NCI-H1105 treated with DMSO at 0.1 percent for 48 hours (cell line): ENCODE results near the gene DLG2.
"Not testable (repeated sequence)": the region's sequence is repeated elsewhere in the genome, so short reads cannot be mapped to it uniquely, and the experiment has no call there.

ENCODE experiments used
- DNase-seq: peaks from one replicate; lab custom pipeline; 2025; lab: John Stamatoyannopoulos, UW

Gene DLG2

DNA sequence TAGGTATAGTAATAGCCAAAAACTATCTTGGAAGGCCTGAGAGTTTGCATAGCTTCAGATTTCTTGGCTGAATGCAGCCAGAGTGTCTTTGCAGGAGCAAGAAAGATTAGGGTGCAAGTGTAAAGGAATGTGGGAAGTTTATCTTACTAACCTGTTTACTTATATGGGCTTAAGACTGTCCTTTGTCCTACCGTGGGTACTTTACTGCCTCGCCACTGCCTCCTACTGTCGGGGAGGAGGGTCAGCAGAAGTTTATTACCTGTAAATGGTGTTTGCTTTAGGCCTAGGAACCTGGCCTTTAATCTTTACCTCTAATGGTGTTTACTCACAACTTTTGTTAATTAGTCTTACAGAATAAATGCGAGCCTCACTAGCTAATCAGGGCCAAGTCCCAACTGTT, 633.8 kb downstream of the DLG2 start:
- DNase-seq, result no peak

DNA sequence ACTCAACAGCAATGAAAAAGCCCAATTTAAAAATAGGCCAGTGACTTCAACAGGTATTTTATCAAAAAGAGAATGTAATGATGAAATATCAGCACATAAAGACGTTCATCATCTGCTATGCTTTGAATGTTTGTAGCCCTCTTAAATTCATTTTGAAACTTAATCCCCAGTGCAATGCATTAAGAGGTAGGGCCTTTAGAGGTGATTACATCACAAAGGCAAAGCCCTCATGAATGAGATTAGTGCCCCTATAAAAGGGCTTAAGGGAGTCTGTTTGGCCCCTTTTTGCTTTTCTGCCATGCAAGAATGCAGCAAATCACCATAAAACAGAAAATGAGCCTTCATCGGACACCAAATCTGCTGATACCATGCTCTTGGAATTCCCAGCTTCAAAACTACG, 637.0 kb downstream of the DLG2 start:
- no peak for DNase-seq

DNA sequence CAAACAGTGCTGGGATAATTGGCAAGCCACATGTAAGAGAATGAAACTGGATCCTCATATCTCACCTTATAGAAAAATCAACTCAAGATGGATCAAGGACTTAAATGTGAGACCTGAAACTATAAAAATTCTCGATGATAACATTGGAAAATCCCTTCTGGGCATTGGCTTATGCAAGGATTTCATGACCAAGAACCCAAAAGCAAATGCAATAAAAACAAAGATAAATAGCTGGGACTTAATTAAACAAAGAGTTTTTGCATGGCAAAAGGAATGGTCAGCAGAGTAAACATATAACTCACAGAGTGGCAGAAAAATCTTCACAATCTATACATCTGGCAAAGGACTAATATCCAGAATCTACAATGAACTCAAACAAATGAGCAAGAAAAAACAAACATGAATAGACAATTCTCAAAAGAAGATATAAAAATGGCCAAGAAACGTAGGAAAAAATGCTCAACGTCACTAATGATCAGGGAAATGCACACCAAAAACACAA, 639.4 kb downstream of the DLG2 start:
- DNase-seq, result not testable (repeated sequence)

DNA sequence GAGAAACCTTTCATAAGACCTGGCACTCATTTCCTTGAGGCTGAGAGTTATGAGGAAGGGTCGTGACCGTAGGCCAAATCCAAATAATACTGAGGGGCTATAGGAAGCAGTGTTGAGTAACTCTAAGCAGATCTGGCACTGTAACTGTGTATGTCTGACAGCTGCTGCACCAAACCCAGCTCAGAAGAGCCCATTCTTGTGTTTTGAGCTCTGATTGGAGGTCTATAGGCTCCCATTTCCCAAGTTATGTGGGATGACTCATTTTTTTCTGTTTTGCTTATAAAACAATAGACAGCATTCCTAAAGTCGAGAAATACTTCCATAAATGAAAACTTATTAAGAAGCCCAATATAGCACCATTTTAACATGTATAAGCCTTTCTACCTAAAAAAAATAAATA, 645.8 kb downstream of the DLG2 start:
- no peak for DNase-seq

DNA sequence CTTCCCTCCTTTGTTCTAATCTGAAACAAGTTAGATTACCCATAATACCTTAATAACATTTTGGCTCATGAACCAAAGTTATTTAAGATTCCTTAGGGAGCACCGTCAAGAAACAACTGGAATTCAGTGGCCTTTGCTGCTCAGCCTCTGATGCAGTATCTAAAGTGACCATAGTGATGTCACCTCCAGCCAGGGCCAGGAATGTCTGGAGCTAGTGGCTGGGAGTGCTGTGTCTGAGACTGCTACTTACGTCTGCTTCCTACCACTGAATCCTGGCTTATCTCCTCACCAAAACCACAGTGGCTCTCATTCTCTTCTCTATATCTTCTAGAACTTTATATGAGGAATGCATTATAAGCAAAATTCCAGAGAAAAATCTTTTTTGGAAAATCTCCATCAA, 658.0 kb downstream of the DLG2 start:
- DNase-seq, result no peak

DNA sequence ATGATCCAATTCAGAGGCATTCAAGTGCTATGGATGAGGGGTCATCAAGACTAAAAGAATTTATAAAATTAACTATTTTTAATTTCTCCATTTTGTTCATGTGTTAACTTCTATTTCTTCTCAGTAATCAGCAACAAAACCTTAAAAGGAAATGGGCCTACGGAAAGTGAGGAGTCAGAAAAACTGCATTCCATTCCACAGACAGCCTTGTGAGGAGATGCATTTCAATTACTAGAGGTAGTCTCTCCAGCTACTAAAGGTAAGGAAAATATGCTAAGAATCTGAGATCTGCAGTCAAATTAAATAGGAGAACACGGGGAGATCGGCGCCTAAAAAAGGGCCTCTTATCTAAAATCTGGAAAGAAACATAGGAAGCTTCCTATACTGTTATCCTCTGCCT, 661.7 kb downstream of the DLG2 start:
- DNase-seq, result no peak

DNA sequence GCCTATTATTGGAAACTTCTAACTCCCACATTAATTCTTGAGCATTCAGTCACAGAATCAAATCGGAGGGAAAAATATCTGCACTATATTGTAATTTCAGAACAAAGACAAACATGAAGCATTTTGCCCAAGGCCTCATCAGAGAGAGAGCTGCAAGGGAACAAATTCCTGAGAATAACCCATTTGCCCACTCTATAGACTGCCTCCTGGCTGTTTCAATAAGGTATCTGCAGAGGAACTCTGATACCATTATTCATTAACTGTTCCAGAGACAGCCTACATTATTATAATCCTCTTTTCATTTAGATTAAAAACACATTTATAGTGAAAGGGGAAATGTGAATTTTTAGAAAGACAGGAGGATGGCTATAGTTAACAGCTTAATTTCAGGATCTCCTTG, 663.9 kb downstream of the DLG2 start:
- no peak for DNase-seq

DNA sequence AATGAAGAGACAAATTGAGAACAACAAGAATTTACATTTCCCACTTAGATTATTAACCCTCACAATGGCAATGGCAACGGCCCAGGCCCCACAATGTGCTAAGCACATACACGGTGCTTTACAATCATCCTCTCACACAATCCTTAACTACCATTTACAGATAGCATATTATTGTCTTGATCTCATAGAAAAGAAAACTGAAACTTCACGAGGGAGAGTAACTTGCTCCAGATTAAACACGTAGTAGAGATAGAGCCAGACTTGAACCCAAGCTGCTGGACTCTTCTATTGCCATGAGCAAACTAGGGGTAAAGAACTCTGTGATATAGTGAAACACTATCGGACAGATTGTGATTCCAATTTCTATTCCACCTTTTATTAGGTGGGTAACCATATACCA, 665.1 kb downstream of the DLG2 start:
- DNase-seq, result no peak

DNA sequence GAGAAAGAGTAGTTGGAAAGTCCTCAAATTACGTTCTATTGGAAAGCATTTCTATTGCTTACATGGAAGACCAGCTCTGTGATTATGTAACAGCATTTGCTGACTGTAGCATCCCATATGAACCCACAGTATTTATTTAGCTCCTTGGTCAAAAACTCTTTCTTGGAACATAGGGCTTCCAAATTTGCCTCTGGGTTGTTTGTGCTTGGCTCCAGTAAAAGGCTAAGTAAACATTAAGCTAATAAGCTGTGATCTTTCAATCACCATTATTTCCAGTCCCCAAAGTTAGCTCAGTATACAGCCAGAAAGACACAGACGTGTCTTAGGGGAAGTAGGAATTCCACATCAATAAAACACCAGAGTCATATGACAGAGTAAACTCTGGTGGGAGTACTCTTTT, 668.8 kb downstream of the DLG2 start:
- no peak for DNase-seq

DNA sequence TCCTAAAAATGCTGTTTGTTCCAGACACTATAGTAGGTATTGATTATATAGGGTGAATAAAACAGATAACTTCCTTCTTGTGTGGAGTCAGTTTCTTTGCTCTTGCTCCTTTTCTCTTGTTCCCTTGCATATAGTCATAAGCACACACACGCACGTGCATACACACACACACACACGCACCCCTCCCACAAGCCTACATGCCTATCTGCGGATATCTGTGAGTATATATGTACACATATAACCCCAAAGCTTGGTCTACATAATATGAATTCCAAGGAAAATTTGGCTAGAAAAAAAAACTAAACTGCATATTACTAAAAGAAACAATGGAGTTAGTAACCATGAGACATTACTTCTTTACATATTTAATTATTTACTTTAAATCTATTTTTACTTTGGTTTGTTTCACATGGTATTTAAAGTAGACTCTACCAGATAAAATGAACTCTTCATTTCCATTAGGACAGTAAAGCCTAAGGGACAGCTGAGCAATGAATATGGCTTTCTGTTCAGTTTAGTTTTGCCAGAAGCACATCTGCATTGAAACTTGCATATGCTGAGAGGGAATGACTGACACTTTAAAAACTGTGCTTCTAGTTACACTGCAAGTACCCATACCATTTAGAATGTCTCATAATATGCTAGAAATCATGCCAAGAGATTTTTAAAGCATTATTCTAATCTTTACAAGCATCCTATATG, 676.4 kb downstream of the DLG2 start:
- DNase-seq, result no peak

DNA sequence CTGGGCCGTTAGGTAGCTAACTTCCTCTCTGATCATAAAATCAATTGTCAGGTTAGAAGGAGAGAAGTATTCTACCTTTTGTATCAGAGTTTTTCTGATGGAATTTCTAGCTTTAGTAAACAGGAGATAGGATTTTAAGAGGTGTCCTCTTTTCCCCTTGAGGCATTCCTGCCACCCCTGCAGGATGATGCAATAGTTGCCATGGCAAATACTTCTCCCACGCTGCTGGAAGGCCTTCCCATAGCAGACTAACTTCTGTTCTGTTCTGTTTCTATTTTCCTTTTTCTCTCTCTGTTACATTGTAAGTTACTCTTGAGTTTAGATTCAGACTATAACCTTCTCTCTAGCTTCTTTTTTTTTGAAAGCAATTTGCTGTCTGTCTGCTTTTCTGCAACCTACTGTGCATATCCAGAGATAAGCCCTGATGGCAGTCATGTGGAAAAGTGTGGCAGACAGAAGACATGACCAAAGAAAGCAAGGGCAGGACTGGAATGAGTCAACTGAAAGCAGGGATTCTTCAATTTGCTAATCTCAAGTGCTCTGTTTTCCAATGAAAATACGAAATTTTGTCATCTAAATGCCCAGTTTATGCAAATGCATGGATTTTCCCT, 679.1 kb downstream of the DLG2 start:
- DNase-seq, result no peak

DNA sequence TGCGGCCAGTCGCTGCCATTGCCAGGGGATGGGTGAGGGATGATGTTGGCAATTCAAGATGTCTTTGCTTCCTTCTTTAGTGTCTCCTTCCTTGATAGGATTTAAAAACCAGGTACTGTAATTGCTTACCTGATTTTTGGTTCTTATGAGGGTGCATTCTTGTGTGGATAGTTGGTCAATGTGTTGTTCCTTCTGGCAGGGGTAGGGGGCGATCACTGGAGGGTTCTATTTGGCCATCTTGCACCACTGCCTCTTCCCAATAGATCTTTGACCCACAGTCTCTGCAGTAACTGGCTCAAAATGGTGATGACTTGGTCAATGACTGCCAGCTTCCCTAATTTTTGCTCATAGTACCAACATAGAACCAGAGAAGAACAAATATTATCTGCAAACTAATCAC, 680.1 kb downstream of the DLG2 start:
- DNase-seq, result no peak

DNA sequence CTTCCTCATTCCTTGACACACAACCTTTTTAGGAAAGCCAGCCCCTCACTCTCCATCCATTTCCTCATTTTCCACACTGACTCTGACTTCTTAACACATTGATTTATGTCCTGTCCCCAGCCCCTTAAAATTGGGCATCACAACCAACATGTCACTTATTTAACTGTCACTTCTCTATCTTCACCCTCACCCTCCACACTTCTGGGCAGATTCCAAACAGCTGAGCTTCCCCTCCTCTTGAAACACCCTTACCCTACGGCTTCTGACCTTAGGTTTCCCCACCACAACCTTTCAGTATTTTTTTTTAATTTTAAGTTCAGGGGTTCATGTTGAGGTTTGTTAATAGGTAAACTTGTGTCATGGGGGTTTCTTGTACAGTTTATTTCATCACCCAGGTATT, 696.3 kb downstream of the DLG2 start:
- no peak for DNase-seq

DNA sequence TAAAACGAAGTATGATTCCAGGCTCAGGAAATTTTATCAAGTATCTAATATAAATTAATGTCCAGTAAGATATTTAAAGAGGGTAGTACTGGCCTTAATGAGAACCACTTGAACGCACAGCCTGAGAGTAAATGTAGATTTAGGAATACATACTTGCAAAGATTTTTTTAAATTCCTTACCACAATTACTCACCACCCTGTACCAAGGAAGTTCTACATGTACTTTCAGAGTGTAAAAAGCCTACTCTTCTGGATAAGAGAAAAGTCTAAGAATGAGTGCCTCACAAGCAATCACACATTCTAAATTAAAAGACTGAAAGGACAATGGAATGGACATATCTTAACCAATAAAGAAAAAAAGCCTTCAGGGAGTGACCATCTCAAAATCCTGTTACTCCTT, 697.4 kb downstream of the DLG2 start:
- no peak for DNase-seq

DNA sequence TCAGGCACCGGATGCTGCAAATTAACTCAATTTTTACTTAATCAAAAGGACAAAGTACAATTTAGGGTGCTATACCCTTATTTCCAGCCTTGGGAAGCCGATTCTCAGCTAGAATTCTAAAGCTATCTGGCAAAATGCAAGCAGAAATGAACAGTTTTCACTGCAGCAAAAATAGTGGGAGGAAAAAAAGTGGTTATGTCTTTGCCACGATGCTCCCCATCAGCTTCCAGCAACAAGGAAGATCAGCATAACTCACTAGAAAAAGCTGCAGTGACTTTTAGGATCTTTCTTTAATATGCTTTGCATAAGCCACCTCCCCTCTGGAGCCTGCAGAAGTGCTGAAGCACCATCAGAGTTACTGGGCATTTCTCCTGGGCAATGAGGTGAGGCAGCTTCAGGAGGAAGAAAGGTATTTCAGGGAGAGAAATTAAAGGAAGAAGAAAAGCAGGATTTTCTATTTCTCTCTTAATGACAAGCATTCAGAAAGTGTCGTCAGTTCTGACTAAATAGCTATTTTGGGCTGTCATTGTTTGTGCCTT, 702.9 kb downstream of the DLG2 start:
- DNase-seq, result no peak

DNA sequence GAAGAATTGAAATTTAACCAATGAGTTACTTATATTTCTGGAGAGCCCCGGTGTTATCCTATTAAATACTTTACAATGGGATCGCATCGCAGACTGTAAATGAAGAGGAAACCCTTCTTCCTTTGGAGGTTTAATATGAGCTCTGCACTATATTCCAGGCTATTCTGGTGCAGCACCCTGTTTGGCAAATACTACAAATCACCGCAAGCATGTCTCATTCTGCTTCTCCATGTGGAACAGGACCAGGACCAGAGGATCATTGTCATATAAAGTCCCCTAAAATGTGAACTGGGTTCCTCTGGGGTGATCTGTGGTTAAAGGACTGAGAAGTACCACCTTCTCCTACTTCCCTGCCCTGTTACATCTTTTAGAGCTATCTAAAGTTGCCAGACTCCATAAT, 703.7 kb downstream of the DLG2 start:
- DNase-seq, result no peak

DNA sequence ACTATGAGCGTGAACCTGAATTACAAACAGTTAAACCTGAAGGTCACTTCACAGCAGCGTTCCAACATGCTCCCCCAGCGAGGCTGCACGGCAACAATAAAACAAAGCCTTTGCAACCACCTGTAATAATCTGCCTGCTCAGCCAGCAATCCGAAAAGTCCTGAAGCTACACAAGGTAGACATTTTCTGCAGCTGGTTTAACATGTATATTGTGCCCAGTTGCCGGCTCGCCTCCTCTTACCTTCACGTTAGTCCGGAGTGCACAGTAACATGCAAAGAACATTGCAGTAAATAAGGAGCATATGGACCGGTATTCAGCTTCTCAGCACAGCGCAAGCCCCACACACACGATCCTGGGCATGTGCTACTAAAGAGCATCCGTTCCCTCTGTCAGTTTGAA, 704.3 kb downstream of the DLG2 start:
- no peak for DNase-seq

DNA sequence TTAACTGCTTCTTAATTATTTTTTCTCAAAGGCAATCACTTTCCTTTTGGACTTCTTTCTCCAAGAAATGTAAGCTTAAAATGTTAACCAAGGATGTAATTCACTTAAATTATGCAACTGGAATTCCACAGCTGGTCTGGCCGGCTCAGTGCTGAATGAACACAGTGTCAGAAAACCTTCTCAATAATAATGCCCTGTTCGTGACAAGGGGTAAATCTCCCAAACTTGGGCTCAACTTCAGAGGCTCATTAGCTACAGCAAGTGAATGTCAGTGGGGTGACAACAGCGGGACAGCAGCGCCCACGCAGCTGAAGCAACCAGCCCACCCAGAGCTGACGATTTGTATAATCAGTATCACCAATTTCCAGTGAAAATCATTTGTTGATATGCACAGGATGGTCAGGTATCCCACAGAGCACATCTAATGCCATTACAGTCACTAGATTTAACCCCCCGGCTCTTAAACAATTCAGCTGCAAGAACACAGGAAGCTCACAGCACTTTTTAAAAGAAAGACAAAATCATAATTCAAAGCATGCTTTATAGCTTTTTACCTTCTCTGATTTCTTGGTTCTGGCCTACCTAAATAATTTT, 704.8 kb downstream of the DLG2 start:
- no peak for DNase-seq

DNA sequence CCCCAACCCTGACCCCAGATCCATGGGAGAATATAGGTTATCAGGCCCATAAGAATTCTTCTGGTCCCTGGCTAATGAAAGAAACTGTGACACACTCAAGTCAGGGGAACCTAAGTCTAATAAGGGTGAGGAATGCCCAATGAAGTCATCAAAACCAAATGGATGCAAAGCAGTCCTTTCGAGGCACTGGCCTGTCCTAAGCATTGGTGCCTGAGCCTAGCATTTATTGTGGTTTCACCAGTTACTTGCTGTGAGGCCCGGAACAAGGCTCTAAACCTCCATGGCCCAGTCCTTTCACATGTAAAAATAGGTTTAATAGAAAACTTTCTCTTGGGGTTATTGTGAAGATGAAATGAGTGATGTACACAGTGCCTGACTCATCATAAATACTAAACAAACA, 712.6 kb downstream of the DLG2 start:
- DNase-seq, result no peak

DNA sequence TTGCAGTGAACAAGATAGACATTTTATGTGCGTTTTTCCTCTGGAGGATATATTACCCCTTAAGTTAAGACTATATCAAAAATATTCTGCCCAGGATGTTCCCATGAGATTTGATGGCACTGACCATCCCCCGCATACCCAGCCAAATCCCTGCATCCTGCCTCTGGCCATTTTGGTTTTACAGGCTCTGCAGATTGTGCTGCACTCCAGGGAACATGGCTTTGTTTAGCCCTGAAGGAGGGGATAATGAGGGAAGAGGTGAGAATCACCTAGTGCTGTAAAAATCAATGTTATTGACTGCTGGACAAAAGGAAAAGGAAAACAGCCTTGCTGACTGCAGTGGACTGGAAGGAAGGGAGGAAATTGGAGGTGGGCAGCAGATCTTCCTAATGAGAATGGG, 717.4 kb downstream of the DLG2 start:
- no peak for DNase-seq

DNA sequence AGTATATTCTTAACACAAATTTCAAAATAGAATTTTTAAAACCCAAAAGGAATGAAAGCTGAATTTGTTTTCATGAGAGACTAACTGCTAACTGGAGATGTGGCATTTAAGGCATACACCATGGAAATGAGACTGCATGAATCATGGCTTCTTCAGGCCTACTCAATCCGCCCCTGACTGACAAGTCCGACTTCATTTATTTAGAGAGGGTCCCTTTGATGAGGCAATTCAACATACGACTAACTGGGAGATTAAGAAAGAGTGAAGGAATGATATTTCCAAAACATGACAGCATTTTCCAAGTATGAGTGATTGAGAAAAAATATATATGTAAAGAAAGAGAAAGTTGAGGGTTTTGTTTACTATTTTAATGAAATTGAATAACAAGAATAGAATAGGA, 720.1 kb downstream of the DLG2 start:
- DNase-seq, result no peak

DNA sequence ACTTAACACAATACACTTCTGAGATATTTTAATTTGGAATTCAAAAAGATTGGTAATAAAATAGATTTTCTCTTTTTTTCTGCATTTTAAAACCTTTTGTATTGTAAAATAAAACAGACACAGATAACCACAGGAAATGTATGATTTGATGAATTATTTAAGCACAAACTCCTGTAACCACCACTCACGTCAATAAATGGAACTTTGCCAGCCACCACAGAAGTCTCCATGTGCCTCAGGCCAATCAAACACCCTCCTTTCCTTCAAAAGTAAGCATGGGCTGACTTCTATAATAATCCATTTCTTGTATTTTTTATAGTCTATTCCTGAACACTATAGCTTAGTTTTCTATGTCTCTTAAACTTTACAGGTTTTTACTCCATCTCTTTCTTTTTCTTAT, 721.7 kb downstream of the DLG2 start:
- no peak for DNase-seq

DNA sequence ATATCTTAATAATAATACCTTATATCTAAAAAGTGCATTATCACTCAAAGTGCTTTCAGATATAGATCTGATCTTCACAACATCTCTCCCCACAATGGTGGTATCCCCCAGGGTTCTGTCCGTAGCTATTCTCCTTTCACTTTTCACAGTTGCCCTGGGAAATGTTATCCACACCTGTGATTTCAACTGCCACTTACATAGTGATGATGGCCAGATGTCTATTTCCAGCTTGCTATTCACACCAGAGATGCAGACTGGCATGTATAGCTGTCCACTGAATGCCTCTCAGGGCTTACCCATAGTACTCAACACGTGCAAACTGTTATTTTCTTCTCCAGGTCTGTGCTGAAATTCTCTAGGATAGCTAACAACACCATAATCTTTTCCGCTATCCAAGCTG, 724.7 kb downstream of the DLG2 start:
- DNase-seq, result no peak
